GM18868 (cell line): ENCODE data around the gene SPATS2.
"Not testable (repeated sequence)": the region's sequence is repeated elsewhere in the genome, so short reads cannot be mapped to it uniquely, and the experiment has no call there.

Experiments
- ATAC-seq: cut with Tn5 transposase; IDR thresholded peaks from one replicate; pipeline ENCODE4 v1.9.1; 2021; ENCODE audit warnings: mild to moderate bottlenecking, moderate library complexity; ENCODE audit not compliant: unreplicated experiment

The SPATS2 gene

GRCh38 chr12:49509681-49510080, 142.4 kb downstream of the SPATS2 start:
- ATAC-seq = not testable (repeated sequence)

- ATAC-seq = no peak
Measured at GRCh38 chr12:49511410-49511809, 144.1 kb downstream of the SPATS2 start.

GRCh38 chr12:49512546-49512945, 145.3 kb downstream of the SPATS2 start:
- no peak for ATAC-seq

GRCh38 chr12:49515266-49515665, 148.0 kb downstream of the SPATS2 start:
- ATAC-seq = no peak

- ATAC-seq = no peak
Measured at GRCh38 chr12:49518914-49519573, 151.8 kb downstream of the SPATS2 start.

- ATAC-seq = no peak
Measured at GRCh38 chr12:49519574-49519936, 152.3 kb downstream of the SPATS2 start.

GRCh38 chr12:49521389-49521788, 154.1 kb downstream of the SPATS2 start:
- no peak for ATAC-seq

- no peak for ATAC-seq
Measured at GRCh38 chr12:49524660-49525324, 157.5 kb downstream of the SPATS2 start.

- no peak for ATAC-seq
Measured at GRCh38 chr12:49525942-49526341, 158.7 kb downstream of the SPATS2 start.

GRCh38 chr12:49527361-49528130, 160.3 kb downstream of the SPATS2 start:
- no peak for ATAC-seq

- ATAC-seq = no peak
Measured at GRCh38 chr12:49529414-49529813, 162.2 kb downstream of the SPATS2 start.

GRCh38 chr12:49531745-49532144, 164.5 kb downstream of the SPATS2 start:
- ATAC-seq = no peak

GRCh38 chr12:49533331-49533730, 166.1 kb downstream of the SPATS2 start:
- ATAC-seq = no peak

GRCh38 chr12:49534122-49534521, 166.9 kb downstream of the SPATS2 start:
- not testable (repeated sequence) for ATAC-seq

- no peak for ATAC-seq
Measured at GRCh38 chr12:49534731-49535278, 167.5 kb downstream of the SPATS2 start.

GRCh38 chr12:49535921-49536525, 168.8 kb downstream of the SPATS2 start:
- ATAC-seq = no peak

- no peak for ATAC-seq
Measured at GRCh38 chr12:49536526-49537071, 169.3 kb downstream of the SPATS2 start.

GRCh38 chr12:49537231-49537751, 170.0 kb downstream of the SPATS2 start:
- no peak for ATAC-seq

GRCh38 chr12:49537752-49538509, 170.7 kb downstream of the SPATS2 start:
- ATAC-seq = no peak
